ENCODE results near the gene ASAP3.

ASAP3 gene

DNA sequence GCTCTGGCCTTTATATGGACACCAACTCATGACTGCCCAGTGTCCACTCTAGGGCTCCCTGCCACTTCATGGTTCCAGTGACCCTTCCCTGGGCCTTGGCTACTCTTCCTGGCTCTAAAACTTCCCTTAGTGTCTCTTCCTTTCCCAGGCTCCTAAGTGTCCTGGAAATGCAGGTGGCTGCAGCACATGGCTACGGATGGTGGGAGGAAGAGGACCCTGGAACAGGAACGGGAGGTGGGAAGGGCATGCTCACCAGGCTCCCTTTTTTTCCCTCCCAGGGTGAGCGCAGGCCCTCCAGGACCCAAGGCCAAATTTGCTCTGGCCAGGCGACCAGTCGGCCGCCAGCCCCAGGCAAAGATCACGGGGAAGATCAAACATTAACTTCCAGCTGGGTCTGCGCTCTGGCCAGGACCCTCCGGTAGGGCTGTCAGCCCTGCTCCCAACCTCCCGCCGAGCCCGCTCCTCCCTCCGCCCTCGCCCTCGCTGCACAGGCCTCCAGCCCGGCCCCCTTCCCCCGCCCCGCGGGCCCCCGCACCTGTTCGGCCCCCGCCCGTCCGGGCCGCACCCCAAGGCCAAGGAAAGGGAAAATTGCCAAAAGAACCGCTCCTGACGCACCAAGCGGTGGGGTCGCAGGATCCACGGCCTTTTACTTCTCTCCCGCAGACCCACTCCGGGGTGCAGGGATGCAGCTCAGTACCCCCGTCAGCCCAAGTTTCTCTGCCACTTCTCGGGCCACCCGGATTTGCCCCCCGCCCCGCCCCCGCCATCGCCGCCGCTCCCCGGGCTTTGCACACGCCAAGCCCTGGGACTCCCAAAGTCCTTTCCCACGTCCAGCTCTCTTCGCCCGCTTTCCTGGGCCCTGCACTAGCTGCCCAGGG, 60.3 kb downstream of the ASAP3 start:
- DNase-seq (ENCODE audit: low read depth, low spot score), result peak; percentile 28

DNA sequence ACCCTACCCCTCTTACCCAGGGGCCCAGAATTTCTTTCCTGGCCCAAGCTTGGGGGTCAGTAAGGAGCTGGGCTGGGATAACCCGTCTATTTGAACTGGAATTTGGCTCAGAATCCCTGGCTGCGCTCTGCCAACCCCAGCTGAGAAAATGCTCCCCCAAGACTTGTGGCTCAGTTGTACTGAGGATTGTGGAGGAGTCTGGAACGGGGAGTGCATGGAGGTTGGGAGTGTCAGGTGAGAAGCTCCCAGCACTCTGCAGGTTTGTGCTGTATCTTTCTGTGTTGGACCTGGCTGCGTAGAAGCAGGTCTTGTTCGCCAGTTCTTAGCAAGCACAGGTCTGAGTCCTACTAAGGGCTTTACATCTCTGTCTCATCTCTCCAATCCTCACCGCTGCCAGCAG, 61.0 kb downstream of the ASAP3 start:
- DNase-seq (ENCODE audit: low read depth, low spot score), result peak; percentile 26

DNA sequence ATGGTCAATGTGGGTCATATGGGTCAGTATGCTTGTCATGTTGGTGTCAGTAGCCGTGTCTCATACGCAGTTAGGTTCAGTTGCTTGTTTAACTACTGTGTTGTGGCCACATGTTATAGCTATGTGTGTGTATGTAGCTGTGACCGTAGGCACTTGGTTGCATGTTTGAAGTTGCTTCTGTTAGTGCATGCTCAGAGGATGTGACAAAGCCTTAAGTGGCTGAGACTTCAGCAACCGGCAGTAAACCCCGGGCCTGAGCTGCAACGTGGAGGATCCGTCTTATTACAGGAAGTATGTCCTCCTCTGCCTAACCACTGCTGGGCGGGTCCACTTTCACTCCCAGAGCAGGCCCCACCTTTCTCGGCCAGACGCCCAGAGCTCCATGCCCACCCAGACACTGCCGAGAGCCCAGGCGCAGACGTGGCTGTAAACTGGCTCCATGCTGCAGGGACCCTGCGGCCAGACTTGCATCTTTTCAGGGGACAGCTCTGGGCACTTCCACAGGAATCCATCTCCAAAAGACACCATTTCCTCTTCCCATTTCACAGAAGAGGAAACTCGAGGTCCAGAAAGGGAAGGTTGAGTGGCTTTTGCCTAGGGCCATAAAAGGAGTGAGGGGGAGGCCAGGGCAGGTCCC, 61.6 kb downstream of the ASAP3 start:
- peak; percentile 70 for DNase-seq (ENCODE audit: low read depth, low spot score)

DNA sequence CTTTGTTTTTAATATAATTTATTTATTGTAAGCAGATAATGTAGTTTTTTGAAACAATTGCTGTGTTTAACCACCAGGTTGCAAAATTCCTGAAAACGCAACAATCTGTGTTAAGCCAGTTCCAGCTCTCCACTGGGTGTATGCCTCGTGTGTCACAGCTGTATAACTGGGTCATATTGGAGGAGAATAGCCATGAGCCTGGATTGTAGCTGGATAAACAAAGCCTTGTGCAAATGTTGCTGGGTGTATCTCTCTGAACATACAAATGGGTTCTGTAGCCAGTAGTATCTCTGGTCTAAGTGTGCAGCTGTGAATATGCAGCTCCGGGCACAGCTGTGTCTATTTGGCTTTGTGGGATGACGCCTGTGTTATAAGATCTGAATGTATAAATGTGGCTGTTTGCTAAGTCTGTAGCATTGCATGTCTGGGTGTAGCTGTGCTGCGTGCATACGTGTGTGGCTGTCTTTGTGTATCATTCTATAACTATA, 62.2 kb downstream of the ASAP3 start:
- no peak for DNase-seq (ENCODE audit: low read depth, low spot score)

DNA sequence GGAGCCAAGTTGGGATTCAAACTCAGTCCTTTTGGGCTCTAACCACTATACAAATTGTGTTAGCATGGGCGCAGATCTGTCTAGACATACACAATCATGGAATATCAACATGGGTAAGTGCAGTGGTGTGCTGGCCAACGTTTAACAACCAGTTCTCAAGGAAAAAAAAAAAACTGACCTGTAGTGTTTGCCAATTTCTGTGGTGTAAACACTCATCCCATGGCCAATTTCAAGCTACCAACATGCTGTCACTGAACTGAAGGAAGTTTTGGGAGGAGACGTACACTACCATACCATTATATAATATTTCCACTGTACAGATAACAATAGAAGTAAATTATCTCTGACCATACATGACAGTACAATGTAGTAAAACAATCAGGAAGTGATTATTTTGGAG, 62.6 kb downstream of the ASAP3 start:
- no peak for DNase-seq (ENCODE audit: low read depth, low spot score)

DNA sequence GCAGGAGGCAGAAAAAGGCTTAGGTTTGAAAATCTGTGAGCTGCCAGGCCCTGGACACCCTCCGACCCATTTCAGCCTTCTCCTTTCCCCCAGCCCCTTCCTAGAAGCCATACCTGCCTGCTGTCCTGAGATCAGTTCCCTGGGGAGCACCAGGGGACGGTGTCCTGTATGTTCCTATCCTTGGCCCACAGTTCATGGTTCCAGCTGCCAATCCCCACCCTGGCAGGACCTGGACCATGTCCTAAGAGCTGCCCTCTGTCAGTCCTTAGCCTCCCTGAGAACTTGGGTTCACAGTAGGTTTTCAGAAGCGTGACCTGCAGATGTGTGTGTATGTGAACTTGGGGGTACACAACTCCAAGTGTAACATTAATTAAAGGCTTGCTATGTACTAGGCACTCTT, 63.2 kb downstream of the ASAP3 start:
- DNase-seq (ENCODE audit: low read depth, low spot score), result no peak

DNA sequence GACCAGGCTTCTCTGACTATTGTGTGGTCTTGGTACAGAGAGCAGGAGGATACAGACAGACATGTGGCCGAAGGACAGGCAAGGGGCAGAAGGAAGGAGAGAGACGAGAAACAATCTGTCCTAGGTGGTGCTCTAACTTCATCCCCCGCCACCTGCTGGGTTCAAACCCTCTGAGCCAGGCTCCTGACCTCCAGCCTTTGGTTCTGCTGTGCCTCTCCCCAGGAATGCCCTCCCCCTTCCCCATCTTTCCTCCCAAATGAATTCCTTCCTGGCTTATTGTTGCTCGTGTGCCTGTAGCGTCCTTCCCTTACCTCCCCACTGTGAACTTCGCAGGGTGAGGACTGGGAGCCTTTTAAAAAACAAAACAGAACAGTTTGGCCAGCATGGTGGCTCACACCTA, 64.8 kb downstream of the ASAP3 start:
- DNase-seq (ENCODE audit: low read depth, low spot score), result no peak

DNA sequence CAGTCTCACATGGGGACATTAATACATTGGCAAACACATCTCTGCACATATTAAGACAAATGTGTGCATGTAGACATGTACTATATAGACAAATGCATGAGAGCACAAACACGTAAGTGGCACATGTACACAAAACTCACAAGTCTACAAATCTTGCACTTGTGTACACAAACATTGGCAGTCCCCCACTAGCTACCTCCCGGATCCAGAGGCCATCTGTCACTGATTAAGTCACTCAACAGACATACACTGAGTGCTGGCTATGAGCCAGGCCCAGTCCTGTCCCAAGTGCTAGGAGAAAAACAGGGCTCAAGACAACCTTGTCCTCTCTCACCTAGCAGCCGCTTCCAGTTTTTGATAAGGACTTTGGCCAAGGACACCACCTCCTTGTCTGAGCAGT, 66.4 kb downstream of the ASAP3 start:
- DNase-seq (ENCODE audit: low read depth, low spot score), result no peak

DNA sequence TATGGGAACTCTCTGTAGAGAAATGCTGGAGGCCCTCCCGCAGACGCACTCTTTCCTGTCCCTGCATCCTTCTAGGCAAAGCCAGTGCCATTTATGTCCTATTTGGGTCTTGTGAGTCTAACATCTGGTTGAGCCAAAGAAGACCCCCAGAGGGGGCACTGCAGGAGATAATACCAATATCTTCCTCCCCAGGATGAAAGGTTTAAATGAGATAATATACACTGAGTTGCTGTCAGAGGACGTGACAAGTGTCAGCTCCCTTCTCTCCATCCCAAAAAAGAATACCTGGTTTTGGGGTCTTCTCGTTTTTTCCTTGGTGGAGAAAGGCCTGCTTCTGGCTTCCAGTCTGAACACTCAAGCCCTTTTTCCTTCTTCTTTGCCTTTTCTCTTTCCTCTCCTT, 67.0 kb downstream of the ASAP3 start:
- no peak for DNase-seq (ENCODE audit: low read depth, low spot score)

DNA sequence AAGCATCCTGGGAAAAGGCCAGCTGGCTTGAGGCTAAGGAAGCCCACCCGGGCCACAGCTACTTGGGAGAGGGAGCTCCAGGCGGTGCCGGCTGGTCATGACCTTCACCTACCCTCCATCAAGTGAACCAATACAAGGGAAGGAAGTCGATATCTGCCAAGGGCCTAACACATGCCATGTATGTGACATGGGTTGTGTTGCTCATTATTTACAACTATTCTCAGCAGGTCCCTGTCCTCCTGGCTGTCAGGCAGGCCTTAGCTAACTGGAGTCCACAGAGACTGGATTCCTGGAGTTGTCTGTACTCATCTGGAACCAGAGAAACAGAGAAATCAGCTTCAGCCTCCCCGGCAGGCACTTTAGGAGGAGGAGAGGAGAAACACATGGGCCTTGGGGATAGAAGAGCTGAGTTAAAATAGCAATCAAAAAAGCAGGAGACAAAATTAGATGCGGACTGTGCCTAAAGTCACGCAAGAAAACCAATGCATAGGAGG, 75.1 kb downstream of the ASAP3 start:
- no peak for DNase-seq (ENCODE audit: low read depth, low spot score)

DNA sequence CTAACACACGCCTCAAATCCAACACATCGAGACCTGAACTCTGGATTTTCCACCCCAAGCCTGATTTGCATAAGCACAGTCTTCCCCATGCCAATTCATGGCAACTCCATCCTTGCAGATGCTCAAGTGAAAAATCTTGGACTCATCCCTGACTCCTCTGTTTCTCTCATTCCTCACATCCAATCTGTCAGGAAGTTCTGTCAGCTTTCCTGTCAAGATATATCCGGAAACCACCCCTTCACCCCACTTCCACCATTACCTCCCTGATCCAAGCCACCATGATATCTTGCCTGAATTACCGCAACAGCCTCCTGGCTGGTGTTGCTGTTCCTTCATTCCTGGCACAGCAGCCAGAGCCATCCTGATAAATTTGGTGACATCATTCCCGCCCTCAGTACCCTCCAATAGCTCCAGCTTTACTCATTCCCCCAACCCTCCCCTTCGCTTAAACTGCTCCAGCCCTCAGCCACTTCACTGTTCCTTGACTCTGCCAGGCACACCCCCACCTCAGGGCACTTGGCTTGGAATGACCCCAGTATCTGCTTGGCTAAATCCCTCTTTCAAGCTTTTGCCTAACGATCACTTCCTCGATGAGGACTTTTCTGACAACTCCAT, 76.9 kb downstream of the ASAP3 start:
- peak; percentile 33 for DNase-seq (ENCODE audit: low read depth, low spot score)

DNA sequence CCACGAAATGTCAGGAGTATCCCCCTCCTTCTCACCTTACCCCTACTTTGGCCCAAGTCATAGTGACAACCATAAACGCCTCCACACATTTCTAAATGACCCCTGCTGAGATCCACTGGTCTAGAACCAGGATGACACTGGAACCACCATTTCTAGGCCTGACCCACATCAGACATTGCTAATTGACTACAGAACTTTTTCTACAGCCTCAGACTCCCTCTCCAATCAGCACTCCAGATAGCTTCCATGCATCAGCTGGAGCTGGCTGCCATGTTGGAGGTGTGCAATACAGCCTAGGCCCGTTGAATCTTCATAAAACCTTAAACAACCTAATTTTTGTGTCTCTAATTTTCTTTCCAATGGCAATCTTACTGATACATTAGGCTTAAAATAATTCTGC, 78.0 kb downstream of the ASAP3 start:
- DNase-seq (ENCODE audit: low read depth, low spot score), result no peak

DNA sequence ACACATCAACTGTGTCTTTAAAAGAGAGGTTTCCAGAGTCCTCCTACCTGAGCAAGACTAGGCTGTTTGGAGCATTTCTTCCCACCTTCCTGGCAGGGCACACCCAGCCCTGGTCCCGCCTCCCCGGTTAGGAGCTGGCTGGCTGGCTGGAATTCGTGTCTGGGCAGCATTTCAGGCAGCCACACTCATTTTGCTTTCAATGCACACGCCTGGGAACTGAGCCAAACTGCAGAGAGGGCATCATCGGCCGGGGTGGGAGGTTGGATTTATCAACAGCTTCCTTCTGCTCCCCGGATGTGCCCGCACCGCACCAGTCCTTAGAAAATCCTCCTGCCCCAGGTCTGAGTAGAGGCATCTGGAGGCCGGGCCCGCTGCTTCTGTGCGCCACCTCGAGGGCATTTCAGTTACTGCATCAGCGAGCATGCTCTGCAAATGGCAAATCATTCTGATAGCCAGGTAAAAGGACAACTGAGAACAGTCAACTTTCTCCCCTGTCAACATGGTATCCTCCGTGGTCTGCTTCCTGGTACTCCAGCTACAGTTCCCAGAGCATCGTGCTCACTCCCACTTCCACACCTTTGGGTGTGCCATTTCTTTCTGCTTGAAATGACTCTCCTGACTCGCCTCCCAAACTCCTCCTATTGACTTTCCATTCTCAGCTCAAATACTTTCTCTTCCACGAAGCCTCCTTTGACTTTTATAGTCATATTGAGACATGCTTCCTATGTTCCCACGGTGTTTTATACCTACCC, 80.1 kb downstream of the ASAP3 start:
- DNase-seq (ENCODE audit: low read depth, low spot score), result peak; percentile 99

DNA sequence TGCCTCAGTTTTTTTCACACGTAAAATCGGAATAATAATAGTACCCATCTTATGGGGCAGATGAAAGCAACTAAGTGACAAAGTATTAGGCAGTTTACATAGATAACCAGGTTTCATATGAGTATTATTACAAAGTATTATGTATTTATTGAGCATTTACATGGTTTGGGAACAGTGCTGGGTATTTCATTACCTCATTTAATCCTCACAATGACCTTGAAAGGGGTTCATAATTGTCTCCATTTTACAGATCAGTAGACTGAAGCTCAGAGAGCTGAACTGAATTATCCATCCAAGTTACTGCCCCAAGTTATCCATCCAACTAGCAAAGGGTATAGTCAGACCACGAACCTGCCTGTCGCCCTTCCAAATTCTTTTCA, 80.6 kb downstream of the ASAP3 start:
- no peak for DNase-seq (ENCODE audit: low read depth, low spot score)

DNA sequence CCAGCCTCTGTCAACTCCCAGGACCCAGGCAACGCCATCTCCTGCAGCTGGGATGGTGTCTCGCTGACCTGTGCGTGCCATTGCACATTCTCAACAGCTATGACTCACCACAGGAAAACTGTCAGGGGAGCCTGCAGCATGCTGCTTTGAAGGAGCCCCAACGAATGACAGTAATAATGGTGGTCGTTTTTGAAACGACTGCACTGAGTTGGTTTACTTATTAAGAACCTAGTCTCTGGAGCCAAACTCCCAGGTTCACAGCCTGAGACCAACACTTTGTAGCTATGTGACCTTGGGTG, 81.0 kb downstream of the ASAP3 start:
- DNase-seq (ENCODE audit: low read depth, low spot score), result peak; percentile 85

DNA sequence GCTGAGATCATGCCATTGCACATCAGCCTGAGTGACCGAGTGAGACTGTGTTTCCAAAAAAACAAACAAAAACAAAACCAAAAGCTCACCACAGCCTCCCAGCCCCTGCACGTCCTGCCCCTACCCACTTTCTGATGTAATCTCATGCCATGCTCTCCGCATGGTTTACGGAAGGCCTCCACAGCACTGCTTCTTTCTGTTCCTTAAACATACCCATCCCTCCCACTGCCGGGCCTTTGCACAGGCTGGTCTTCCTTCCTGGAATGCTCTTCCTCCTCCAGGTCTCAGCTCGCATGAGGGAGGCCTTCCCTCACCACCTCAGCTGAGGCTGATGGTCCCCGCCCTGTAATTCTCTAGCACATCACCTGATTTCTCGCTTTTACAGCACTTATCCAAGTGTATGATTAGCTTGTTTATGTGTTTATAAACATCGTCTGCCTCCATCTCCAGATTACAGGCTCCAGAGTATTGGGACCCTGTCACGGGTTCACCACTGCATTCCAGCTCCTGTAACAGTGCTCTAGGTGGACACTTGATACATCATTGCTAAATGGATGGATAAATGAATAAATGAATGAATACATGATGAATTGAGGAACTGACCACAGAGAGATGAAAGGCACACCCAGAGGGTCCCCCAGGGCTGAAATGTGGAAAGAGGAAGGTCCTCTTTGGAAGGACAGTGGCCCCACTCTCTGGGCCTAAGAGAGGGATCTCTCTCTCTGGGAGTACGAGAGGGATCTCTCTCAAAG, 81.5 kb downstream of the ASAP3 start:
- peak; percentile 46 for DNase-seq (ENCODE audit: low read depth, low spot score)

DNA sequence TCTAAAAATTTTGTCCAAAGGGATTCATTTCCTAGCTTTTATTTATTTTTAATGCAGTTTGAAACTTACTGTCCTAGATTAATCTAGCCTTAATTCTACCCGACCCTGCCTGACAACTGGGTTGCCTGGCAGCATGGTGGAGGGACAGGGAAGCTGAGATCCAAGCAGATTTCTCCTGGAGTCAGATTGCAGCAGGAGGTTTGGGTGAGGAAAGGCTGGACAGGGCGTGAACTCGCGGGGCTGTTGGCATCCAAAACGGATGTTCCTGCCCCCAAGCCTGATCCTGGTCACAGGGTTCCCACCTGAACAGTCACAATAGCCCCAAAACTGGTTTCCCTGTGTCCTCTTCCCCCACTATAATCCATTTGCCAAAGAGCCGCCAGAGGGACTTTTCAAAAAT, 82.7 kb downstream of the ASAP3 start:
- no peak for DNase-seq (ENCODE audit: low read depth, low spot score)

DNA sequence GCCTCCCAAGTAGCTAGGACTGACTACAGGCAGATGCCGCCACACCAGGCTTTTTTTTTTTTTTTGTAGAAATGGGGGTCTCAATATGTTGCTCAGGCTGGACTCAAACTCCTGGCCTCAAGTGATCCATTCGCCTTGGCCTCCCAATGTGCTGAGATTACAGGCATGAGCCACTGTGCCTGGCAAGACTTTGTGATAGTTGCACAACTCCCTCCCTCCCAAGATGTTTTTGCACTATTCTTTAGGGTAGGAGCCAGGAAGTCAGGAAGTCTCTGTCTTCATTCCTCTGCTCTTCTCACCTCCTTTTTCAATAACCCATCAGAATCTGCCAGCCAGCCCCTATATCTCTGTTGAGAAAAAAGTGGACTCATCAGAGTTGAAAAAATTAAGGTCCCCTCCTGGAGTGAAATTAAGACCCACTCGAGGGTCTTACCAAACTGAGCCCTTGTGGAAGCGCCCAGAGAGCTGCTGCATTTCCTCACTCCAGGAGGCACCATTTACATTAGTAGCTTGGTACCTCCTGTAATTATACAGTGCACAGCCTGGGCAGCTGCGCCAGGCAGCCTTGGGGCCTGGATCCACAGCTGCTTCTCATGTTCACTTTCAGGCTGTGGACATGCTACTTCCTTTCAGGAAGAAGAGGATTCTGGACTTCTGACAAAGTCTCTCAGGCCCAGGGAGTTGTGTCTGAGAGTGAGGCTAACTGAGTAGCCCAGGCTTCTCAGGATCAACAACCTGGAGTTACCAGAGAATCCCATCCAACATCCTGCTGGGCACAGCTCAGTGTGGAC, 83.5 kb downstream of the ASAP3 start:
- DNase-seq (ENCODE audit: low read depth, low spot score), result no peak

DNA sequence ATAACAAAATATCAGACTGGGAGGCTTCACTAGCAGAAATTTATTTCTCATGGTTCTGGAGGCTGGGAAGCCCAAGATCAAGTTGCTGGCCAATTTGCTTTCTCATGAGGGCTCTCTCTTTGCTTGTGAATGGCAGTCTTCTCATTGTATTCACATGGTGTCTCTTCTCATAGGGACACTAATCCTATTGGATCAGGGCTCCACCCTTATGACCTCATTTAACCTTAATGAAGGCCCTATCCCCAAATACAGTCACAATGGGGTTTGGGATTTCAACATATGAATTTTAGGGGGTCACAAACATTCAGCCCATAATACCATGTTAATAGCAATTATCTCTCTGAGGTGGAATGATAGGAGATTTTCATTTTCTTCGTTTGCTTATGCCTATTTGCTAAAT, 84.8 kb downstream of the ASAP3 start:
- DNase-seq (ENCODE audit: low read depth, low spot score), result no peak

DNA sequence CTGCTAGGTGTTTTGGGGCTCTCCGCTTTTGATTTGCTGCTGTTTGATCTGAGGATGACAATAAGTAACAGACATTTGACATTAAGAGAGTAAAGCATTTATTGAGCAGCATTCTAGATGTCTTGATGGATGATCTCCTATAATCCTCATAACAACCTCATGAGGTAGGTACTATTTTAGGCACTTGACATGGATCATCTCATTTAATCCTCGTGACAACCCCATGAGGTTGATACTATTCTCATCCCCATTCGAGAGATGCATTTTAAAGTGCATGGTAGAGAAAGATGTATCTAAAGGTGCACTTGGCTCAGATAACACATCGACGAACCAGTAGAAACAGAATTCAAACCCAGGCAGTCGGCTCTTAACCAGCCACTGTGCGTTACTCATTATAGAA, 86.1 kb downstream of the ASAP3 start:
- no peak for DNase-seq (ENCODE audit: low read depth, low spot score)

DNA sequence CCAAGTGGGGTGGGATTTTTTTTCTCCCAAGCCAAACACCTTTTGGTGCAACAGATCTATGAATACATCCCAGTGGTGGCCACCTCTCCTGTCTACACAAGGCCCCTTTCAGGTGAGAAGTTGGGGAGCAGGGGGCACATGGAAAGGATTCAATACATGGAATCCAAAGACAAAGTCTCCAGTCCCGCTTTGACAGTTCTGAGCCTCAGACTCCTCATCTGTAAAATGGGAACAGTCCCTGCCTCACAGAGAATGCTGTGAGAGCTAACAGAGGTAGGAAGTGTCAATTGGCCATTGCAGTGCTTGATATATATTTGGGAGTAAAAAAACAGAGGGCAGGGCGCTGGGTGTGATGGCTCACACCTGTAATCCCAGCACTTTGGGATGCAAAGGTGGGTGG, 87.6 kb downstream of the ASAP3 start:
- no peak for DNase-seq (ENCODE audit: low read depth, low spot score)

All from astrocyte of the hippocampus (primary cell).